SU-DHL-6 (cell line): ENCODE results near the gene DNAAF8.
"Not testable (repeated sequence)": the region's sequence is repeated elsewhere in the genome, so short reads cannot be mapped to it uniquely, and the experiment has no call there.

ENCODE experiments used
- H2AFZ ChIP-seq: fragments of 200-600 bp; sonication (generic); 2 replicates; pipeline ENCODE4 v1.6.1; 2014; ENCODE audit warnings: low read depth, mild to moderate bottlenecking, moderate library complexity, mixed read lengths, antibody characterized with exemption, low read length; ENCODE audit not compliant: severe bottlenecking
- H3F3A ChIP-seq: fragments of 200-600 bp; shearing (Covaris generic); 2 replicates; pipeline ENCODE4 v1.6.0; 2016; ENCODE audit warnings: antibody characterized with exemption, mild to moderate bottlenecking; ENCODE audit not compliant: insufficient read depth
- H3K27ac ChIP-seq: fragments of 200-600 bp; sonication (generic); 2 replicates; pipeline ENCODE4 v1.5.1; 2016; ENCODE audit warnings: low read depth, mild to moderate bottlenecking, low read length, moderate library complexity, mixed read lengths
- H3K27me3 ChIP-seq: fragments of 200-600 bp; sonication (generic), shearing (Covaris generic); 2 replicates; pipeline ENCODE4 v1.6.0; 2014; ENCODE audit warnings: mild to moderate bottlenecking, low read length
- H3K36me3 ChIP-seq: fragments of 200-600 bp; sonication (generic); 2 replicates; pipeline ENCODE4 v1.6.1; 2014; ENCODE audit warnings: mild to moderate bottlenecking, low read length, mixed read lengths
- H3K4me2 ChIP-seq: fragments of 300-600, 200-600 bp; shearing (Covaris generic), sonication (generic); 2 replicates; pipeline ENCODE4 v1.6.0; 2014; ENCODE audit warnings: low read length, low read depth, mild to moderate bottlenecking; ENCODE audit not compliant: poor library complexity, severe bottlenecking
- H3K4me3 ChIP-seq: fragments of 200-600 bp; sonication (generic); 2 replicates; pipeline ENCODE4 v1.5.1; 2014; ENCODE audit warnings: antibody characterized with exemption, low read length, mild to moderate bottlenecking, mixed read lengths; ENCODE audit not compliant: insufficient read depth, poor library complexity, severe bottlenecking
- H3K79me2 ChIP-seq: fragments of 200-600 bp; sonication (generic); 2 replicates; pipeline ENCODE4 v1.6.1; 2014; ENCODE audit warnings: mild to moderate bottlenecking, low read length, moderate library complexity; ENCODE audit not compliant: insufficient read depth
- H3K9ac ChIP-seq: fragments of 200-600 bp; sonication (generic); 2 replicates; pipeline ENCODE4 v1.7.0; 2014; ENCODE audit warnings: mild to moderate bottlenecking, low read length
- H3K9me2 ChIP-seq: fragments of 200-600 bp; sonication (generic); replicated peaks from 2 replicates; pipeline ENCODE4 v1.6.1; 2014; ENCODE audit warnings: low read length; ENCODE audit not compliant: insufficient read depth
- H3K9me3 ChIP-seq: fragments of 200-600 bp; sonication (generic); 2 replicates; pipeline ENCODE4 v1.6.1; 2014; ENCODE audit warnings: low read length, mixed read lengths; ENCODE audit not compliant: insufficient read depth
- H4K20me1 ChIP-seq: fragments of 200-600 bp; sonication (generic); 2 replicates; pipeline ENCODE4 v1.6.1; 2014; ENCODE audit warnings: low read depth, mild to moderate bottlenecking, antibody characterized with exemption, low read length, moderate library complexity, mixed read lengths
- CTCF ChIP-seq: fragments of 200-600 bp; sonication (generic); IDR thresholded peaks from one replicate; pipeline ENCODE4 v1.5.1; 2017; ENCODE audit warnings: antibody characterized with exemption, mild to moderate bottlenecking, low read length, moderate library complexity; ENCODE audit not compliant: insufficient read depth, poor library complexity, severe bottlenecking
- EZH2phosphoT487 ChIP-seq: fragments of 200-600 bp; sonication (generic), shearing (Covaris generic); conservative IDR thresholded peaks from 2 replicates; pipeline ENCODE4 v1.6.1; 2018; ENCODE audit warnings: mild to moderate bottlenecking, antibody characterized with exemption, low read length, moderate library complexity, mixed read lengths

The DNAAF8 gene

GRCh38 chr16:4780235-4780634, 45.9 kb downstream of the DNAAF8 start:
- H3K9me3 ChIP-seq, result no peaks in the 10 kb centered on the region
- no peak overlapping the region for H3K4me3 ChIP-seq
- no peaks in the 10 kb centered on the region for H3K79me2 ChIP-seq
- H4K20me1 ChIP-seq, result no peaks in the 10 kb centered on the region
- H3K4me2 ChIP-seq, result no peak overlapping the region
- H3K36me3 ChIP-seq, result no peaks in the 10 kb centered on the region
- H3K9me2 ChIP-seq, result no peaks in the 10 kb centered on the region
- no peaks in the 10 kb centered on the region for H3K27me3 ChIP-seq
- no peak overlapping the region for H3K27ac ChIP-seq
- TF ChIP-seq EZH2phosphoT487 (no peak), CTCF (no peak)
- H3K9ac ChIP-seq, result no peak overlapping the region
- no peak overlapping the region for H2AFZ ChIP-seq
- H3F3A ChIP-seq, result no peaks in the 10 kb centered on the region

- Histone ChIP-seq H3K9me2 (no peaks in the 10 kb centered on the region), H3K4me3 (no peak overlapping the region), H4K20me1 (no peaks in the 10 kb centered on the region), H3K9ac (no peak overlapping the region), H3K79me2 (no peaks in the 10 kb centered on the region), H2AFZ (no peak overlapping the region), H3K27me3 (no peaks in the 10 kb centered on the region), H3F3A (no peaks in the 10 kb centered on the region), H3K27ac (no peak overlapping the region), H3K9me3 (no peaks in the 10 kb centered on the region), H3K4me2 (no peak overlapping the region), H3K36me3 (no peaks in the 10 kb centered on the region)
- TF ChIP-seq CTCF, result no peak
Measured at GRCh38 chr16:4783251-4783950, 49.1 kb downstream of the DNAAF8 start.

- Histone ChIP-seq H3K9me3 (no peaks in the 10 kb centered on the region), H4K20me1 (no peaks in the 10 kb centered on the region), H3K36me3 (no peaks in the 10 kb centered on the region), H3F3A (no peaks in the 10 kb centered on the region), H2AFZ (no peak overlapping the region), H3K4me3 (no peak overlapping the region), H3K27ac (no peak overlapping the region), H3K79me2 (no peaks in the 10 kb centered on the region), H3K9ac (no peak overlapping the region), H3K9me2 (no peaks in the 10 kb centered on the region), H3K4me2 (no peak overlapping the region), H3K27me3 (no peaks in the 10 kb centered on the region)
- TF ChIP-seq EZH2phosphoT487 (no peak), CTCF (no peak)
Measured at GRCh38 chr16:4783951-4784336, 49.6 kb downstream of the DNAAF8 start.

- H3K9ac ChIP-seq, H3F3A ChIP-seq, H3K4me2 ChIP-seq, H3K27ac ChIP-seq, H2AFZ ChIP-seq, H3K9me2 ChIP-seq, H3K4me3 ChIP-seq, H3K79me2 ChIP-seq, H3K27me3 ChIP-seq, H3K36me3 ChIP-seq, H4K20me1 ChIP-seq, H3K9me3 ChIP-seq: not testable (repeated sequence)
Measured at GRCh38 chr16:4784444-4784987, 50.2 kb downstream of the DNAAF8 start.
